Stimulated activated CD4-positive, alpha-beta T cell treated with anti-CD3 and anti-CD28 coated beads, Interleukin-12 subunit alpha, Interleukin-12 subunit beta, amount 100 ng/mL, for 24 hours (primary cell): ENCODE data around the gene POF1B.
A peak's percentile ranks its signal among the peaks of the same experiment; 100 is the strongest.
"Not testable (repeated sequence)": the region's sequence is repeated elsewhere in the genome, so short reads cannot be mapped to it uniquely, and the experiment has no call there.

Experiments
- DNase-seq, 2 experiments: peaks; one replicate each; pipeline ENCODE4 v3.0.0-alpha.2; 2020; ENCODE audit warnings: low read depth in 2 of 2

POF1B gene

GRCh38 chrX:85379174-85379907 lies at the start of gene POF1B:
TSS of gene POF1B (minus strand) at chrX:85379665. CDS start at chrX:85379454, 211 bp downstream.
- DNase-seq, result no peak

DNA sequence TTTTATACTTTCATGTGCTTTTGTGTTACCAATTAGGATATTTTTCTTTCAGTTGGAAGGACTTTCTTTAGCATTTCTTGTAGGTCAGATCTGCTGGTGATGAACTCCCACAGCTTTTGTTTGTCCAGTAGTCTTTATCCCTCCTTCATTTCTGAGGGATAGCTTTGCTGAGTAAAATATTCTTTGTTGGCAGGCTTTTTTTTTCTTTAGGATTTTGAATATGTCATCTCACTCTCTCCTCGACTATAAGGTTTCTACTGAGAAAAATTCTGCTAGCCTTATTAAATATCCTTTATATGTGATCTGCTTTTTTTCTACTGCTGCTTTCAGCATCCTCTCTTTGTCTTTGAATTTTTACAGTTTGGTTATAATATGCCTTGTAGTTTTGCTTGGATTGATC lies 49.6 kb upstream of the POF1B start:
- no peak for DNase-seq

GRCh38 chrX:85419293-85419692 lies 39.8 kb upstream of the POF1B start:
- no peak for DNase-seq

DNA sequence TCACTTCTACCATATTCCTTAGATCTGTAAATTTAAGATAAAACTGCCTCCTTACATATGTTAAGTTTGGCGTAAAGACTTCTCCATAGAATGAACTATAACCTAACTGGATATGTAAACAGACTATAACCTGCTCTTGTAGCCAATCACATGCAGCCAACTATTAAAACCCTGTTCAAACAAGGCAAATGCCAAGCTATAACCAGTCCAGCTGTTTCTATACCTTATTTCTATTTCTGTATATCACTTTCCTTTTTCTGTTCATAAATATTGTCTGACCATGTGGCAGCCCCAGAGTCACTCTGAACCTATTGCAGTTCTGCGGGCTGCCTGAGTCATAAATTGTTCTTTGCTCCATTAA lies 12.4 kb upstream of the POF1B start:
- no peak for DNase-seq

- DNase-seq, result no peak
Measured at GRCh38 chrX:85391185-85391877, 11.9 kb upstream of the POF1B start.

DNA sequence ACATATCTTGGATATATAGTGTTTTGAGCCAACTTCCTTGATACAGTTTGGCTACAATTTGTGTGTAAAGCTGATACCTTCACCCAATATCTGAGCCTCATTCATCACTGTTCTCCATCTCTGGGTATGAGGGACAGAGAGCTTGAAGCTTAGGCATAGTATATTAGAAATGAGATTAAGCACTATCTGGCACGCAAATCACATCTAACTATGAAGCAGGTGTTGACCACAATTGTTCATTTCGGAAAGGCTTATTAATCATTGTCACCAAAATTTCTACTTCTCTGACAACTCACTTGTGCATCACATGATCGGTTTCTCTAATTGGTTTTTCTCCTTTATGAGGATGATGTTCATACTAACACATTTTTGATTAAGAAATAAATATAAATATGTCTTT lies 2.1 kb upstream of the POF1B start:
- DNase-seq, result no peak

DNA sequence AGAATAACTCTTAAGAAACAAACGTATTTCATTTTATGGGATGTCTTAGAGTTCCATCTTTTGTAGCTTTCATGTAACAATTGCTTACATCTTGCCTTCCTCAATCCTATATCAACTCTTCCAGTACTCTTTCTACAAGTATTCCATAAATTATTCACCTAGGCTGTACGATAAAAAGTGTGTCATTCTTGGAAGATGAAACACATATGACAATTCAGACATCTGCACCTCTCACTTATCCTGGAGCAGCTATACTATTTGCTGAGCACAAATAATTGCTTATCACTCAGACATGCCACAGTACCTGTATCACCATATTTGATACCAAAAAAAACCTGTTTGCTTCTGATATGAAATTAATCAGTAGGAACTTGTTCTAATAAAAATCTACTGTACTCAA lies 1.0 kb downstream of the POF1B start:
- DNase-seq, result no peak

DNA sequence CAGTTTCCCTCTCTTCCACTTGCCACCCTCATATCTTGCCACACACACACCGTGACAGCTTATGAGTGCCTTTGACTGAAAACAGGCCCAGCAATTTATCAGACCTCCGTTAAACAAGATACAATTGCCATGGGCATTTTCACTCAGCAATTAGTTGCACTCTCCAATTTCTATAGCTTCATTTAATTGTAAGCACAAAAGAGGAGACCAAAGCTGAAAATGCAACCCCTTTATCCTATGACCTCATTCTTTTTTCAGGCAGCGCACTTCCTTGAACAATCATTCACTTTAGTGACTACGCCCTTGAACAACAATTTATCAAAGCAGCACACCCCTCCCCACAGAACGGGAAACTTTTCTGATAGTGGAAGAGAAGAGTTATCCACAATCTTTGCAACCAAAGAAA lies 4.1 kb downstream of the POF1B start:
- DNase-seq, result no peak

GRCh38 chrX:85365370-85365995 lies 14.0 kb downstream of the POF1B start:
- DNase-seq, result no peak

- DNase-seq, result no peak
Measured at GRCh38 chrX:85359051-85359450, 20.4 kb downstream of the POF1B start.

DNA sequence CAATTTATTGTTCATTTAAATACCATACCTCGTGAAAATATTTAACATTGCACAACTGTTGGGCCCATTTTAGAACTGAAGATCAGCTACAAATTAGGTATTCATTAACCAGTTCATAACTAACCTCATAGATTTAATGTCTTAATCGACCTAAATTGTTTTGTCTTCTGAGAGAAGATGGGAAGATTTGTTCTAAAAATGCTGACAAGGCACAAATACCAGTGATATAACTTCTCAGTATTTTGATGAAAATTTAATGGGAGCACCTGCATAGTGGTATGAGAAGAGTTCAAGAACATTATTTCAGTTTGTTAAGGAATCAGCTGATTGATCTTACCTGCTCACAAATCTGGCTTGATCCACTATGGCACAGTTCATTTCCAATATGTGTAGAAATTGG lies 33.9 kb downstream of the POF1B start:
- DNase-seq, result no peak

GRCh38 chrX:85327060-85327333 lies 52.5 kb downstream of the POF1B start:
- DNase-seq, result no peak

DNA sequence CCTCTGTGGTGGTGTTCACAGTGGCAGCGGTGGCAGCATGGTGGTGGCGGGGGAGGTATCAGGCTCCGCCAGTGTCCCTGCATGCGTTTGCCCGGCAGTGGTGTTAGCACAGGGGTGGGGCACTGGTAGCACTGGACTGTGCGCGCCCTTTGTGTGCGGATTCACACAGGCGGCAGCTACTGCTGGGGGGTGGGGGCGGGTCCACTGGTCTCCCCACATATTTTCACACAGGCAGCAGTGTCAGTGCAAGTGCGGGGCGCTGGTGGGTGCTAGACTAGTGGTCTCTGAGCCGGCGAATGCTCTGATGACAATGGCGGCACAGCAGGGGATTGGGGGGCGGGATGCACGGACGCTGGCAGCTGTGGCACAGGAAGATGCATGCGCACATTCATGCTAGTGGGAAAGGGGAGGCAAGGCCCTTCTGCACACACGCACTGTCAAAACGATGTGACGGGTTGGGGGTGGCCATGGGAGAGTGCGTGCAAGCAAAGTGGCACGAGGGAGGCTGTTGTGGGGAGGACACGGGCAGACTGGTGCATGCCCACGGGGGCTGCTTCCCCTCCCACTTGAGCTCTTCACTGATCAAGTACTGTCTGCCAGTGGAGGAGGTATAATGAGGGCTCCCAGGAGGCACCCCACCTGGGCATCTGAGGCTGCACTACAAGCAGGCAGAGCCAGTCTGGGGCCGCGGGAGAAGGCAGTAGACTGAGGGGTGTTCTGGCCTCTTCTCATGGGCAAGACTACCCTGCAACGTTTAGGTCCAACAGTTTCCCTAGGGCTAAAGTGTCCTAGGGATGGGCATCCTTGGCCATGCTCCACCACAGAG lies 53.0 kb downstream of the POF1B start:
- DNase-seq, result no peak

- not testable (repeated sequence) for DNase-seq
Measured at GRCh38 chrX:85311348-85311747, 68.1 kb downstream of the POF1B start.

GRCh38 chrX:85309717-85310116 lies 69.7 kb downstream of the POF1B start:
- no peak for DNase-seq

DNA sequence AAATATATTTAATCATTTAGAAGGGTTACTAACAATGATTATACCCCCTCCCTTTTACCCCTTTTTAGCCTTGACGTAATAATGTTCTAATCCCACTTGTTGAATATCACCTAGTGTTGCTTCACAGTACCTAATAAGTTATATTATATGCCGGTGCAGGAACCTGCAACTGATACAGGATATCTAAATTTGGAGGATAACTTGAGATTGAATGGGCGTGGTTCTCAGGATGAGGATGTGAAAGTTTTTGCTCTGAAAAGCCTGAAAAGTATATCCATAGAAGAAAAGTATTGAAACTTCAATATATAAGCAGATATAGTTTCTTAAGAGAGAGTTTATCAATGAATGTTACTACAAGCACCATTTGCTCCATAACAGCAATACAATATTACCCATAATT lies 75.9 kb downstream of the POF1B start:
- no peak for DNase-seq

GRCh38 chrX:85288992-85289723 lies 90.3 kb downstream of the POF1B start:
- DNase-seq, result no peak

DNA sequence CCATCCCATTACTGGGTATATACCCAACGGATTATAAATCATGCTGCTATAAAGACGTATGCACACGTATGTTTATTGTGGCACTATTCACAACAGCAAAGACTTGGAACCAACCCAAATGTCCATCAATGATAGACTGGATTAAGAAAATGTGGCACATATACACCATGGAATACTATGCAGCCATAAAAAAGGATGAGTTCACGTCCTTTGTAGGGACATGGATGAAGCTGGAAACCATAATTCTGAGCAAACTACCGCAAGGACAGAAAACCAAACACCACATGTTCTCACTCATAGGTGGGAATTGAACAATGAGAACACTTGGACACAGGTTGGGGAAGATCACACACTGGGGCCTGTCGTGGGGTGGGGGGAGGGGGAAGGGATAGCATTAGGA lies 94.2 kb downstream of the POF1B start:
- DNase-seq, result not testable (repeated sequence)

DNA sequence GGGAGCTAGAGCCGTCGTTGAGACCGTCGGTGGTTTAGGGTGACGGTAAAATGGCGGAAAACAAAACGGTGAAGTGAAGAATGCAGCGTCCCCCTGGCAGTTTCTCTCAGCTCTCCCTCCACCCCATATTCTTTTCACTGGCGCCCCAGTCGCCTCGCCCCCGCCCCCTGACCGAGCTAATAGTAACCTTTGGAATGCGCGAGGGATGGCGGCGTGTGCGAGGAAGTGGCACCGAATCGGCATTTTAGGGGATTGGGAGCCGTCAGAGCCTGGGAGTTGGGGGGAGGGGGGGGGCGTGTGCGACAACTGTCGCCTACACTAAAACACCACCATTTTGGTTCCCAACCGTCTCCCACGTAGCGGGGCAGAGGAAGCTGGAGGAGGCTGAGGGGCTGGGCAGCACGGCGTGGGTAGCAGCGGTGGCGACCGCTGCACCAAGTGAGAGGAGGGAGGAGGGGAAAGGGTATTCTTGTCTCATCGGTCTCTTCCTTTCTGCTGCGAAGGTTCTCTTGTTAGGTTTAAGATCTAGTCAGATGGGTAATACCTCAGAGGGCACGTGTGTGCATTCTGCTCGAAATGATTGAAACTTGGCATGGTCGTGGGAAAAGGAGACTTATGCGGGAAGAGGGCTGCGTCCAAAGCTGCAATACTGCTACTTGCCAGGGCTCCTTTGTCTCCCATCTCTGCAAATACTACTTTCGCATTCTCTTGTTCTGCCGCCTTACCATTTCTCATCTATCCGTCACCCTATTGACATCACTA lies 134.8 kb downstream of the POF1B start:
- DNase-seq, result no peak

DNA sequence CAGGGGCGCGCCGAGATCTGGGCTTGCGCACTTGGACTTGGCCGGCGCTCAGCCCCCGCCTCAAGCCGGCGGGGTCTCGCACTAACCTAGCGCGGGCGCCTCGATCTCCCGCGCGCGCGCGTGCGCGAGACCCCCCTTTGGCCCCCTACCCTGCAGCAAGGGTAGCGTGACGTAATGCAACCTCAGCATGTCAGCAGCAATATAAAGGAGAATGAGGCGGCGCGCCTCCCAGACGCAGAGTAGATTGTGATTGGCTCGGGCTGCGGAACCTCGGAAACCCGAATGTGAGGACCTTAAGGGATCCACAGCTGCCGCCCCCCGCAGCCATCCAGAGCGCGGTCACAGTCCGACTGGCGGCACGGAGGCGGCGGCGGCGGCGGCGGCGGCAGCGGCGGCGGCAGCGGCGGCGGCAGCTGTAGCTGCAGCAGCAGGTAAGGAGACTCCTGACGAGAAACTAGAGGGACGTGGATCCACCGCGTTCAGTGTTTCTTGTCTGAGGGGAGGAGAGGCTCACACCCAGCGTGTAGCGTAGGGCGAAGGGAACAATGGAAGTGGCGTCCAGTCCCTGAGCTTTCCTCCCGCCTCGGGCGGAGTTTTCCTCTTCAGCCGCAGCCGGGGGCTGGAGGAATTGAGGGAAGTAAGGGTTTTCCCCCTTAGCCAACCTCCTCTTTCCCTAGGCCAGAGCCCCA lies 135.6 kb downstream of the POF1B start, which contains the start of the genes SATL1 and ZNF711:
TSS of gene SATL1 (minus strand) at position 19 of the 689 bp plus-strand sequence. CDS start 134,811 bp downstream, outside the sequence.
TSS of gene ZNF711 (plus strand) at position 231 of the 689 bp plus-strand sequence. CDS start 3,582 bp downstream, outside the sequence.
- DNase-seq, result peak in 1 of 2 experiments; percentile 0
